Embryonic facial prominence (tissue), 1 donor: Measurements from ENCODE around the gene RREB1.
A peak's percentile ranks its signal among the peaks of the same experiment; 100 is the strongest.

Source experiments
- DNase-seq: peaks from one replicate; pipeline ENCODE4 v3.0.0-alpha.2; 2016; ENCODE audit errors: extremely low spot score

RREB1 gene

GRCh38 chr6:7243179-7243981 lies 135.6 kb downstream of the RREB1 start:
- no peak for DNase-seq

DNA sequence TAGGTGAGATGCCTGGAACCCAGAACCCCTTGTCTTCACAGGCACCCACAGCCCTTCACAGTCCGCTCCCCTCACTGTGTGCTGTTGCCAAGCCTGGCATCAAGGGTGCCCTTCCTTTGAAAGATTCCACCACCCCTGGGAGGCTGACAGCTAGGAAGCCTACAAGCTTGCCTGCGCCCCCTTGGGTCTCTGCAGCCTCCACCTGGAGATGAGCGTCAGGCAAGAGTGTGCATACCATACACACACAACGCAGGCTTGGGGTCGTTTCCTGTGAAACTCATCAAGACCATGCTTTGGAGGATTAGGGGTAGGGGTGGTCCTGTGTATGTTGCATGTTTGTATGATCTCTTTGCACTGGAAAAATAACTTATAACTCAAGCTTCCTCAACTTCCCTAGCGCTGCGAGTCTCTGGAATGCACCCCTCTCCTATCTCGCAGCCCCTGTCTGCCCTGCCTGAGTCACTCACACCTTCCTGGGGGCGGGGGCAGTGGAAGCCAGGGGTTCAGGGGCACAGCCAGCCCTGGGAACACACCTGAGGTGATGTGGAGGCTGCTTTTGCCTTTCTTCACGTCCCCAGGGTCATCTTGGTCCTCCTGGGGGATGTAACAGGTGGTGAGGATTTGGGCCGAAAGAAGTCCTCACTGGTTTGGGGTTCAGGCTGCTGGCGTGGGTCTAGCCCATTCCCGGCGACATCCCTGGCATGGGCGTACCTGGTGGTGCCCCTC lies 138.1 kb downstream of the RREB1 start:
- no peak for DNase-seq

- no peak for DNase-seq
Measured at GRCh38 chr6:7246401-7247178, 138.8 kb downstream of the RREB1 start.

DNA sequence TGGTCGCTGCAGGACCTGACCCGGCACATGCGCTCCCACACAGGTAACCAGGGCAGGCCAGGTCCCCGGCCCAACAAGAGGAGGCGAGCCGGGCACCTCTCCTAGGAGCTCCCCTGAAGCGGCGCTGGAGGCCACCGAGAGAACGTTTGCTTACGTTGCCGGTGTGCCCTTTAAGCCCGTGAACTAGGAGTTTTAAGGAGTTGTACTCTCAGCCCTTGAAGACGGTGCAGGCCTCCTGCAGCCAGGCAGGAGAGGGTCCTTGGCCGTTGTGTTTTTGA lies 139.4 kb downstream of the RREB1 start:
- no peak for DNase-seq

GRCh38 chr6:7247828-7248227 lies 140.1 kb downstream of the RREB1 start:
- no peak for DNase-seq

DNA sequence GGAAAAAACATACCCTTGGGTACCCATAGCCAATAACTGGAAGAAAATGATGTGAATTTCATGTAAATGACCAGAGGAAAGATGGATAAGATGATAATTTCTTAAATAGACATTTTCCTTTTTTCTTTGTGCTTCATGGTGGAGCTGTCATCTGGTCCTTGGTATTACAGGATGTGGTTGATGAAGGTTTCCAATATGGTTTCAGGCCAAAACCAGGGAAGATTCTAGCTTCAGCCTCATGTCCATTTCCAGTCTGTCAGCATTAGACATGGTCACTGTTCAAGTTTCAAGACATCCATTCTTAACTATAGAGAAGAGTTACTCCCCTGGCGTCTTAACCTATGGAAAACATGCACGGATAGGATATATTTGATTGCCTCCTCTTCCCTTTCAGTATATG lies 141.6 kb downstream of the RREB1 start:
- no peak for DNase-seq

GRCh38 chr6:7249946-7250643 lies 142.3 kb downstream of the RREB1 start:
- DNase-seq: no peak

DNA sequence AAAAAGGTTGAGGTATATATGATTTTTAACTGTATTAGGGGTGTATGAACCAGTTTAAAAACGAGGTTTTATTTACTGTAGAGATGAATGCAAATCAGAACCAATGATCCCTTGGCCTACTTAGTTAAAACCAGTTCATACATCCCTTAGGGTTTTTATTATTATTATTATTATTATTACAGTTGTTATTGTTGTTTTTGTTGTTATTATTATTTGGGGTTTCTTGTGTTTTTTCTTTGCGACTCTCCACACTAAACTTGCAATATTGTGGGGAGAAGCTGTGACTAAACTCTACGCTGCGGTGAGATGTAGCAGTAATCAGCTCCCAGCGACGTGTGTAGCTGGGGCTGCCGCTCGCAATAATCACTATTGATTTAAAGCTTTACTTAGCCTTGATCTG lies 143.1 kb downstream of the RREB1 start:
- no peak for DNase-seq

GRCh38 chr6:7251646-7252260 lies 144.0 kb downstream of the RREB1 start:
- DNase-seq: no peak

GRCh38 chr6:7252390-7252789 lies 144.6 kb downstream of the RREB1 start:
- no peak for DNase-seq

GRCh38 chr6:7254980-7255835 lies 147.4 kb downstream of the RREB1 start:
- DNase-seq: no peak

- no peak for DNase-seq
Measured at GRCh38 chr6:7255918-7256317, 148.2 kb downstream of the RREB1 start.

DNA sequence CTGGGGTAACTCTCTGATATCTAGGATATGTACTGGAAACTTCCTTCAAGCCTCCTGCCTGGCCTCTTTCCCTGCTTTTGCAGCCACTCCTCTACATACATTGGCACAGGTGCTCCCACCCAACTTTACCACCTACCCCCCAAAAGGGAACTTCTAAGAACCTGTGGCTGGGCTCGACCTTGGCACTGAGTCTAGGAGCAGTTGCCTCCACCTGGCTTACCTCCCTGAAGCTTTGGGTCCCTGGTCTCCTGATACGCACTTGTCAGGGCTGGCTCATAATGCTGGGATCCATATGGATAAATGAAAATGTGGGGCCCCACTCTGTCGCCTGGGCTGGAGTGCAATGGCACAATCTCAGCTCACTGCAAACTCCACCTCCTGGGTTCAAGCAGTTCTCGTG lies 149.0 kb downstream of the RREB1 start:
- DNase-seq: no peak

DNA sequence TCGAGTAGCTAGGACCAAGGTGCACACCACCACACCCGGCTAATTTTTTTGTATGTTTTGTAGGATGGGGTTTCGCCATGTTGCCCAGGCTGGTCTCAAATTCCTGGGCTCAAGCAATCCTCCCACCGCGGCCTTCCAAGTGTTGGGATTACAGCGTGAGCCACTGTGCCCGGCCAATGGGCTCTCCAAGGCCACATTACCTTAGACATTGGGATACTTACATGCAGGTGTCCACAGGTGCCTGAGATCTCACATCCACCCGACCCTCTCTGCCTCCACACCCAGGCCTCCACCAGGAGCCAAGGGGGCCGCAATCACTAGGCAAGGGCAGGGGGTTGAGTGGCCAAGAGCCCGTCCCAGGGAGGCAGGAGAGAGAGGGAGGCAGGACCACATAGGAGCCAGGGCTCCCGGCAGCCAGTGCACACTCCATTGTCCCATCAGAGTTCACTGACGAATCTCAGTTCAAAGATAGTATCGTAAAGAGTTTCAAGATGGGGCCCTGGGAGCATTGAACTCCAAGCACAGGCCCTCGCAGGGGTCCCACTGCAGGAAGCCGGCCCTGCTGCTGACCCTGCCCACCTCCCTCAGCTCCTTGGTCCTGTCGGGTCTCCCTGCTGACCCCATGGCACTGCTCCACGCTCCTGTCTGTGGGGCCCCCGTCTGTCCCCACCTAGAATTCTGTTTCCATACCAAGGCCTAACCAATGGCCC lies 149.9 kb downstream of the RREB1 start:
- no peak for DNase-seq

DNA sequence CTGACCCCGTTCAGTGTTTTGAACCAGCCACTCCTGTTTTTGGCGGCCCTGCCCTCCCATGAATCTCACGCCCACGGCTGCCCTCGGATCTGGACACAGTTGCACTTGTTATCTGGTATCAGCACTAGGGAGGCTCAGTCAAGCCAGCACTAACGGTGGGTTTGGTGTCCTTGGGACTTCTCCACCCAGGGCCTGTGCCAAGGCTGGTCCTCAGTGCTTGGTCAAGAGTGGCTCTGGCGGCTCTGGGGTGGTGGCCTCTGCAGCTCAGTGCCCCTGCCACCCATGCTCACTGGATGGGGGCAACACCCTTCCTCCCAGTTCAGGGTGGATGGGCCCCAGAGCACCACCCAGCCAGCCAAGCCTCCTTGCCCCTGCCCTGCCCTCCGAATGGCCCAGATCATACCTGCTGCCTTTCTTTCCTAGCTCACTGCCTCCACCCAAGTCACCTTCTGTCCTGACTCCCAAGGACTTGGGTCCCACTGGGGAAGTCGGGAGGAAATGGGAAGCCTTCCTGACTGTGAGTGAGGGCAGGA lies 150.5 kb downstream of the RREB1 start:
- DNase-seq: no peak

DNA sequence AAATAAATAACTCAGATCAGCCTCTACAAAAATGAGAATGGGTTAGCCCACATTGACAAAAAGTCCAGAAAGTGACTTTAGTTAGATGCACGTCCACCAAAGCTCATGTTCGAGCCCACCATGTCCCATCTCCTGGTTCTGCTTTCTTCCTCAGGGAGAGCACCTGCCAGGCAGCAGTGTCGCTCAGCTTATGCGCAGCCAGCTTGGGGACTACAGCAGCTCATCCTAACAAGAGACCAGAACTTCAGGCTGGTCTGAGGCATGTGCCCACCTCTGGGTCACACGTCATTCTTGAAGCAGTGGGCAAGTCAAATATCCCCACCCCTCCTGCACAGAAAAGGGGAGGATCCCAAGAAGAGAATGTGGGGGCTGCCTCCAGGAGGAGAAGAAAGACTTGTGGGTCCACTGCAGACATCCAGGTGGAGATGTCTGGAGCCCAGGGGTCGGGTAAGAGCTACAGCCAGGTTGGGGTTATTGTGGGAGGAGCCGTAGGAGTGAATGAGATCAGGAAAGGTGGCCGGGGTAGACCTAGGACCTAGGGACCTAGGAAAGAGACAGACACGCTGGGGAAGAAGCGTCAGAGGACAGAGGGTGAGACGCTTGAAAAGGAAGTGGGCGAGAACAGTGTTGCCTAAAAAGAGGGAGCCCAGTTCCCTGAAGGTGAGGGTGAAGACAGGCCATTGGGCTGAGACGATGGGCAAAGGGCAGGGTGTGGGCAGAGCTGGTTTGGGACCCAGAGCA lies 152.7 kb downstream of the RREB1 start:
- no peak for DNase-seq

DNA sequence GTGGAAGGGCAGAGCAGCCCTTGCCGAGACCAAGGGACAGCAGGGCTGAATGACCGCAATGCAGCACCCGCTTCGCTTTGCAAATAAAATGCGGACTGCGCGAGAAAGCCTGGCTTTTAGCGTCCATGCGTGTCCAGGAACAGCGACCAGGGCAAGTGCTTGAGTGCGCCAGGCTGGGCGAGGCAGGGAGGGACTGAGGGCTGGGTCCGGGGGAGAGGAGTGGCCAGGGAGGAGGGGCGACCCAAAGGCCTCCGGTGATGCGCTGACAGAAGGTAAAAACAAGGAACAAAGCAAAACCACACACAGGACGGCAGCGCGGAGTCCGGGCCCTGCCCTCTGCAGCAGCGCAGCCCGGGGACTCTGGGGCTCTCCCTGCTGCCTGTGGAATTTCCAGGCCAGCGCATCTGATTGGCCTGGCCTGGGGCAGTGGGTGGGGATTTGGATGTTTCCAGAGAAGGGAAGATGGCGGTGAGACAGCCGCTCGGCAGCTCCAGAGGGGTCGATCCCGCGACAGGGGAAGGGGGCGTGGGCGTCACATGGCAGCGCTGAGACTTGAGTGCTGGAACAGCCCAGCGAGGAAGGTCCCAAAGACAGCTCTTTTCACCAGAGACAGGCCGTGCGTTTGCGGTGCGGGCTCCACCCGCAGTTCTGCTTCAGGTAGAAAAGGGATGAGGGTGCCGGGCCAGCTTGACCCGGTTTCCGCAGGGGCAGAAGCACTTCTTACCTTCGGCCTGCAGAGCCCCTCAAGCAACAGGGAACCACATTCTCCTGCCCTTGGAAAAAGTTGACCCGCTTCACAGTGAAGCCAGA lies 153.5 kb downstream of the RREB1 start:
- DNase-seq: peak; percentile 54

GRCh38 chr6:7261852-7262461 lies 154.2 kb downstream of the RREB1 start:
- no peak for DNase-seq
